ENCODE measurements around the gene TNFAIP8.

Gene TNFAIP8

DNA sequence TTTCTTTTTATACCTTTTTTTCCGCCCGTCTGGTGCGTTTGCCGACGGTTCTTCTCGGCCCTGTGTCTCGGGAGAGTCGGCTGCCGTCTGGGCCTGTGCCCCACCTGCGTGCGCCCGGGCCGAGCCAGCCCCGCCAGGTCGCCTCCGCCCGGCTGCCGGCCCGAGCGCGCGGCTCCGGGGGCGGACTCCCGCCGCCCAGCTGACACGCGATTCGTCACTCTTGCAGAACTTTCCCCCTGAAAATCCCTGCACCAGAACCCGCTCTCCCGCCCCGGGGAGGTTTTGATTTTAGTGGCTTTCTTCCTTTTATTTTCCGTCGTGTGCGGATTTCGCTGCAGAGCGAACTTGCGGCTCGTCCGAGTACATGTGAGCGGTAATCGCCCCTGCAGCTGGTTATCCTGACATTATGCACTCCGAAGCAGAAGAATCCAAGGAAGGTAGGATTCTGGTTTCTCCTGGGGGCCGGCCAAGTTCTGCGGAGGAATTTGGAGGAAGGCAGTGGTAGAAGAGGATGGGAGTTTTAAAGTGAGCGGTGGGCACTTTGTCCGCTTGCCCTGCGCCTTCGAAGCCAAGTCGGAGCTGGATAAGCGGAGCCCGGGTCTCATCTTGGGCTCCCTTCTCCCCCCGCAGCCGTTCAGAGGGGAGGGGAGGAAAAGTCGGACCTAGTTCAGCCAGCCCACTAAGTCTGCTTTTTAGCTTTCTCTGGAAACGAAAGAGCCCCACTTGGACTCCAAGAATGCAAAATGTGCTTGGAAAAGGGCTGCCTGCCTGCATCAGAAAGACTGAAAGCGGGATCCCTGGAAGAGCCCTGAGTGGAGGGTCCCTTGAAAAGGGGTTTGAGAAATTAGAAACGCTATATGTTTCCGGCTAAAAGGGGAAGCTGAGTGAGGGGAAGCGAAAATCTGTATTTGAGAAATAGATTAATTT is at the start of gene TNFAIP8:
Gene TNFAIP8 (plus strand): TSS at position 335 of the 927 bp plus-strand sequence. CDS start 72 bp downstream, at position 407.
- no peak for DNase-seq (ENCODE audit: low read depth, low spot score)

GRCh38 chr5:119307170-119307569 is 48.6 kb upstream of the TNFAIP8 start:
- DNase-seq (ENCODE audit: low read depth, low spot score): no peak

DNA sequence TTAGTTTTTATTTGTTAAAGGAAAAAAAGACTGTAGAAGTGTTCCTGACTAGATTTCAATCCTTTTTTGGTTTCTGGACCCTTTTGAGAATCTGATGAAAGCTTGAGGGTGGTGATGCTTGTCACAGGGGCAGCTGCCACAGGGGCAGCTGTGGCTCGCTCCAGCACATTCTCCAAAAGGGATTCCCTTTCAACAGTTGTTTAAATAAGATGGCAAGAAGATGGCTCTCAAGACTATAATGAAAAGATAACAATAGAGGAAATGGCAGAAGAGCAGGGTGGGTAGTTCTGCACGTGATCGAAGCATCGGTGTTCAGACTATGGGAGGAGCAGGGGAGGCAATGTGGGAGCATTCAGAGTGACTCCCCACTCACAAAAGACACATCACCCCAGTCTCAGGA is 46.5 kb upstream of the TNFAIP8 start:
- no peak for DNase-seq (ENCODE audit: low read depth, low spot score)

GRCh38 chr5:119311688-119312087 is 44.1 kb upstream of the TNFAIP8 start:
- no peak for DNase-seq (ENCODE audit: low read depth, low spot score)

DNA sequence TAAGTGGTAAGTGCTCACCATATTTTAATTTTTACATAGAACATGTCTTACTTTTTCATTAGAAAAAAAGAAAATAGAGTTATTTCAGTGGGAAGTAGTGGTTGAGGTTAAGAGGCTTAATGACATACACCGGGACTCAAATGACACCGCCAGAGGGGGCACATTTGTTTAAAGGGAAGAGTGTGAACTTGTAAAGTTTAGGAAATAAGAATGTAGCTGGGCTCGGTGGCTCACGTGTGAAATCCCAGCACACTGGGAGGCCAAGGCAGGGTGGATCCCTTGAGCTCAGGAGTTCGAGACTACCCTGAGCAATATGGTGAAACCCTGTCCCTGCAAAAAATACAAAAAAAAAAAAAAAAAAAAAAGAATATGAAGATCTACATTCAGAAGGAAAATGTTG is 43.4 kb upstream of the TNFAIP8 start:
- DNase-seq (ENCODE audit: low read depth, low spot score): no peak

GRCh38 chr5:119313197-119313596 is 42.6 kb upstream of the TNFAIP8 start:
- DNase-seq (ENCODE audit: low read depth, low spot score): no peak

GRCh38 chr5:119313658-119314605 is 41.9 kb upstream of the TNFAIP8 start:
- DNase-seq (ENCODE audit: low read depth, low spot score): no peak

GRCh38 chr5:119315516-119315949 is 40.3 kb upstream of the TNFAIP8 start:
- DNase-seq (ENCODE audit: low read depth, low spot score): no peak

DNA sequence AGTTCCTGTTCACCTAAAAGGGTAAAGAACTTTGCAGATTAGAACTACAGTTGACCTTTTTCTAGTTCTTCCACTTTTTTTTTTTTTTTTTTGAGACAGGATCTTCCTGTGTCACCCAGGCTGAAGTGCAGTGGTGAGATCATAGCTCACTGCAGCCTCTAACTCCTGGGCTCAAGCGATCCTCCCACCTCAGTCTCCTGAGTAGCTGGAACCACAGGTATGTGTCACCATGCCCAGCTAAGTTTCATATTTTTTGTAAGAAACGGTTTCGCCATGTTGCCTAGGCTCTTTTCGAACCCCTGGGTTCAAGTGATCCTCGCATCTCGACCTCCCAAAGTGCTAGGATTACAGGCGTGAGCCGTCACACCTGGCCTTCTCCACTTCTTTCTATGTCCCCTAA is 39.7 kb upstream of the TNFAIP8 start:
- DNase-seq (ENCODE audit: low read depth, low spot score): no peak

DNA sequence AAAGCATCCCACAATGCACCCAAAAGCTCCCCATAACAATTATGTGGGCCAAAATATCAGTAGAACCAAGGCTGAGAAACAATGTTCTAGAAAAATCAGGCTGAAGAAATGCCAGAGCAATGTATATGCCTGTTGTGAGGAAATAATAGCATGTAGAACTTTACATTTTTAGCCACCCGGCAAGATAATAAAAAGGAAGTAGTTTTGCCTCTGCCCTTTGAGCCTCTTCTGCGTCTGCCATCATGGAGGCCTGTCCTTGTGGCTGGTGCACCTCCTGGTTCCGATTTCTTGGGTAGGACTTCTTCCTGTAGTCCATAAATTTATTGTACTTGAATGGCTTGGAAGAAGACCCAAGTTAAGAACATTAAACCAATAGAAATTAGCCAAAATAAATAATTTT is 38.9 kb upstream of the TNFAIP8 start:
- no peak for DNase-seq (ENCODE audit: low read depth, low spot score)

DNA sequence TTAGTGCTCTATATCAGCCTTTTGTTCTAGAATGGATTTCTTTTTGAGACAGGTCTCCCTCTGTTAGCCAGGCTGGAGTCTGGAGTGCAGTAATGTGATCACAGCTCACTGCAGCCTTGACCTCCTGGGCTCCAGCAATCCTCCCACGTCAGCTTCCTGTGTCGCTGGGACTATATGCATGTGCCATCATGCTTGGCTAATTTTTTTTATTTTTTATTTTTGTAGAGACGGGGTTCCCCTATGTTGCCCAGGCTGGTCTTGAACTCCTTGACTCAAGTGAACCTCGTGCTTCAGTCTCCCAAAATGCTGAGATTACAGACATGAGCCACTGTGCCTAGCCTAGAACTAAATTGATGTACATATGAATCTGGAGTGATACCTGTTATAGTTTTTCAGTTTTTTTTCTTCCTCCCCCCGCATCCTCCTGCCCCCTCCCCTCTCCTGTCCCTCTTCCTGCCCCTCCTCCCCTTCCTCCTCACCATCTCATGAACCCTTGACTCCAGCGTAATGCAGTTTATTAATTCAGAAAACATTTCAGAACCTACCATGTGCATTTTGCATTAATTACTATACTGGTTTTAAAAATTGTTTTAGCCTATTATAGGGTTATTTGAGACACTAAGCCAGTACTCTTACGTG is 37.4 kb upstream of the TNFAIP8 start:
- no peak for DNase-seq (ENCODE audit: low read depth, low spot score)

DNA sequence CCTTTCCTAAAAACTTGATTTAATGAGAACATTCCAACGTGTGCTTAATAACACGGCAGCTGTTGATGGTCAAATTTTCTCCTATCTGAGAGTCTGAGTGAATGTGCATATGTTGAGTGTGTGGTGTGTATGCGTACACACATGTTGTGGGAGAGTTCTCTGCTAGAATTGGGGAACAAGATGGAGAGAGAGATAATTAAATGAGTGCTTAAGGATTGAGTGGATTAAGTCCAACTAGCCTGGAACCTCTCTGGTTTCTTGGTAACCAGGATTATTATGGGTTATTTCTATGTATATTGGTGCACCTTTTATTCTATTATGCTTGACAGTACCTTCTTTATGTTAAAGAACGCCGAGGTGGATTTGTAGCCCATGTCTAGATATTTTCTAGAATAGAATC is 36.4 kb upstream of the TNFAIP8 start:
- DNase-seq (ENCODE audit: low read depth, low spot score): no peak

DNA sequence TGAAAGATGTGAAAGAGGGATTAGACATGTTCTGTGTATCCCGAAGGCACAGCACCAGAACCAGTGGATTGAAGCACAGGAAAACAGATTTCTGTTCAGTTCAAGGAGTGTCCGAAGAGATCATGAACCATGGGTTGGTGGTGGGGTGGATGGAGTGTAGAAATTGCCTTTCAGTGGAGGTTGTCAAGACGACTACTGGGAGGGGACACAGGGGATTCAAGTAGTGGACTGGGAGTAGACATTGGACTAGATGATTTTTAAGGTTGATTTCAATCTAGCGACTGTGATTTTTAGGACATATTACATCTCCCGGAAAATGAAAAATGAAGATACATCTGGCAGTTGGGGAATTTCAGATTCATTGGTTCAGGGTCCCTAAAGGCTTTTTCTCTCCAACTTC is 35.9 kb upstream of the TNFAIP8 start:
- DNase-seq (ENCODE audit: low read depth, low spot score): no peak

GRCh38 chr5:119321569-119322311 is 34.1 kb upstream of the TNFAIP8 start:
- DNase-seq (ENCODE audit: low read depth, low spot score): no peak

- no peak for DNase-seq (ENCODE audit: low read depth, low spot score)
Observed at GRCh38 chr5:119322312-119322947, 33.4 kb upstream of the TNFAIP8 start.

- no peak for DNase-seq (ENCODE audit: low read depth, low spot score)
Observed at GRCh38 chr5:119322948-119323537, 32.8 kb upstream of the TNFAIP8 start.

GRCh38 chr5:119323601-119324000 is 32.2 kb upstream of the TNFAIP8 start:
- DNase-seq (ENCODE audit: low read depth, low spot score): no peak

GRCh38 chr5:119324842-119325241 is 31.0 kb upstream of the TNFAIP8 start:
- DNase-seq (ENCODE audit: low read depth, low spot score): no peak

GRCh38 chr5:119327018-119327417 is 28.8 kb upstream of the TNFAIP8 start:
- DNase-seq (ENCODE audit: low read depth, low spot score): no peak
